ENCODE measurements around the gene PSEN2. TPM values are rescaled to one million over a fixed set of nuclear protein-coding genes. Genes with fewer than 3 reads are reported as not detected.
A peak's percentile ranks its signal among the peaks of the same experiment; 100 is the strongest.

The PSEN2 gene
- total RNA-seq, 4 donors from 2014 or later = 37.8 to 56.9 (median 47.1) TPM

GRCh38 chr1:226881515-226882185 is 11.2 kb downstream of the PSEN2 start:
- no peak for DNase-seq (ENCODE audit: extremely low spot score)
- Histone ChIP-seq H3K9me3 (no peaks in the 10 kb centered on the region), H3K27ac (replicated peaks in 1 of 4) (peak overlapping the region in 2 of 4 donors; percentile 37 to 66), H3K4me1 (peaks cover 17 to 35% (median 24%) of the 10 kb centered on the region in 4 donors), H3K4me3 (no peak overlapping the region), H3K27me3 (no peaks in the 10 kb centered on the region), H3K36me3 (peaks cover 15 to 96% (median 68%) of the 10 kb centered on the region in 4 donors)
- TF ChIP-seq POLR2AphosphoS5 (IDR thresholded peaks at IDR 0.05) (no peak), CTCF (IDR thresholded peaks at IDR 0.05) (no peak), EP300 (IDR thresholded peaks at IDR 0.05) (no peak), POLR2A (IDR thresholded peaks at IDR 0.05; ENCODE audit: low read depth) (no peak)
- WGBS = 95% methylated on average over 14 of the region's 15 CpGs
- intact Hi-C loops (cut with DNase I) = no loop called here

GRCh38 chr1:226882187-226882586 is 11.8 kb downstream of the PSEN2 start:
- 65% methylated on average over 5 of the region's 5 CpGs for WGBS
- Histone ChIP-seq H3K4me3 (peak overlapping the region; percentile 13 to 44 (median 20)), H3K4me1 (peaks cover 17 to 35% (median 24%) of the 10 kb centered on the region in 4 donors), H3K36me3 (peaks cover 15 to 96% (median 64%) of the 10 kb centered on the region in 4 donors), H3K27me3 (no peaks in the 10 kb centered on the region), H3K9me3 (no peaks in the 10 kb centered on the region), H3K27ac (replicated peaks in 1 of 4) (peak overlapping the region; percentile 11 to 66 (median 48))
- TF ChIP-seq EP300 (IDR thresholded peaks at IDR 0.05) = no peak
- TF ChIP-seq POLR2AphosphoS5 (IDR thresholded peaks at IDR 0.05) = no peak
- TF ChIP-seq POLR2A (IDR thresholded peaks at IDR 0.05; ENCODE audit: low read depth) = no peak
- no peak for TF ChIP-seq CTCF (IDR thresholded peaks at IDR 0.05)
- intact Hi-C loops (cut with DNase I) = no loop called here
- no peak for DNase-seq (ENCODE audit: extremely low spot score)

- 45% methylated on average over 9 of the region's 9 CpGs for WGBS
- no peak for TF ChIP-seq CTCF (IDR thresholded peaks at IDR 0.05)
- no peak for TF ChIP-seq EP300 (IDR thresholded peaks at IDR 0.05)
- TF ChIP-seq POLR2AphosphoS5 (IDR thresholded peaks at IDR 0.05) = no peak
- H3K4me3 ChIP-seq = peak overlapping the region; percentile 13 to 44 (median 20)
- peaks cover 15 to 96% (median 63%) of the 10 kb centered on the region in 4 donors for H3K36me3 ChIP-seq
- DNase-seq (ENCODE audit: extremely low spot score) = no peak
- H3K27me3 ChIP-seq = no peaks in the 10 kb centered on the region
- peak overlapping the region; percentile 11 to 66 (median 48) for H3K27ac ChIP-seq (replicated peaks in 1 of 4)
- peaks cover 17 to 35% (median 24%) of the 10 kb centered on the region in 4 donors for H3K4me1 ChIP-seq
- intact Hi-C loops (cut with DNase I) = no loop called here
- no peaks in the 10 kb centered on the region for H3K9me3 ChIP-seq
Measured at GRCh38 chr1:226882631-226883409, 12.4 kb downstream of the PSEN2 start.

GRCh38 chr1:226883630-226884029 is 13.2 kb downstream of the PSEN2 start:
- Histone ChIP-seq H3K36me3 (peaks cover 15 to 96% (median 68%) of the 10 kb centered on the region in 4 donors), H3K9me3 (no peaks in the 10 kb centered on the region), H3K4me1 (peaks cover 17 to 35% (median 24%) of the 10 kb centered on the region in 4 donors), H3K27me3 (no peaks in the 10 kb centered on the region), H3K27ac (replicated peaks in 1 of 4) (no peak overlapping the region), H3K4me3 (no peak overlapping the region)
- no peak for DNase-seq (ENCODE audit: extremely low spot score)
- 86% methylated on average over 11 of the region's 16 CpGs for WGBS
- no peak for TF ChIP-seq CTCF (IDR thresholded peaks at IDR 0.05)
- no peak for TF ChIP-seq EP300 (IDR thresholded peaks at IDR 0.05)
- TF ChIP-seq POLR2A (IDR thresholded peaks at IDR 0.05; ENCODE audit: low read depth) = no peak
- intact Hi-C loops (cut with DNase I) = no loop called here

Data from esophagus muscularis mucosa (tissue), 4 donors.